Amniotic epithelial cell (primary cell): ENCODE data around the gene NTSR2.
A peak's percentile ranks its signal among the peaks of the same experiment; 100 is the strongest.

Source experiments
- DNase-seq: peaks from one replicate; pipeline ENCODE4 v3.0.0-alpha.2; 2010; ENCODE audit warnings: low read depth

The NTSR2 gene

GRCh38 chr2:11657646-11658045 lies 12.3 kb downstream of the NTSR2 start:
- no peak for DNase-seq

GRCh38 chr2:11657195-11657594 lies 12.8 kb downstream of the NTSR2 start:
- no peak for DNase-seq

- no peak for DNase-seq
These were observed 13.3 kb downstream of the NTSR2 start for GRCh38 chr2:11656671-11657101.

- DNase-seq, result no peak
These were observed 13.7 kb downstream of the NTSR2 start for GRCh38 chr2:11656252-11656651.

- DNase-seq, result no peak
These were observed 14.5 kb downstream of the NTSR2 start for GRCh38 chr2:11655495-11655894.

- DNase-seq, result no peak
These were observed 17.4 kb downstream of the NTSR2 start for GRCh38 chr2:11652553-11652952.

GRCh38 chr2:11651856-11652548 lies 18.0 kb downstream of the NTSR2 start:
- no peak for DNase-seq

- DNase-seq, result no peak
These were observed 20.9 kb downstream of the NTSR2 start for GRCh38 chr2:11649093-11649492.

GRCh38 chr2:11647834-11648600 lies 22.0 kb downstream of the NTSR2 start:
- peak; percentile 56 for DNase-seq

GRCh38 chr2:11646530-11646929 lies 23.5 kb downstream of the NTSR2 start:
- no peak for DNase-seq

GRCh38 chr2:11644293-11644692 lies 25.7 kb downstream of the NTSR2 start:
- DNase-seq, result no peak

- DNase-seq, result no peak
These were observed 27.0 kb downstream of the NTSR2 start for GRCh38 chr2:11642972-11643371.

- DNase-seq, result no peak
These were observed 29.9 kb downstream of the NTSR2 start for GRCh38 chr2:11640132-11640531.

- DNase-seq, result no peak
These were observed 30.5 kb downstream of the NTSR2 start for GRCh38 chr2:11639503-11639902.

- DNase-seq, result no peak
These were observed 32.4 kb downstream of the NTSR2 start for GRCh38 chr2:11637546-11637945.

- DNase-seq, result no peak
These were observed 33.3 kb downstream of the NTSR2 start for GRCh38 chr2:11636593-11637295.

GRCh38 chr2:11635141-11635540 lies 34.9 kb downstream of the NTSR2 start:
- no peak for DNase-seq

GRCh38 chr2:11634584-11634983 lies 35.4 kb downstream of the NTSR2 start:
- no peak for DNase-seq

GRCh38 chr2:11633923-11634478 lies 36.0 kb downstream of the NTSR2 start:
- DNase-seq, result no peak

GRCh38 chr2:11631462-11631861 lies 38.5 kb downstream of the NTSR2 start:
- no peak for DNase-seq

GRCh38 chr2:11630855-11631254 lies 39.1 kb downstream of the NTSR2 start:
- DNase-seq, result no peak

- DNase-seq, result no peak
These were observed 40.1 kb downstream of the NTSR2 start for GRCh38 chr2:11629851-11630250.

GRCh38 chr2:11629215-11629614 lies 40.8 kb downstream of the NTSR2 start:
- no peak for DNase-seq
